HG03108 (cell line): ENCODE data around the gene EIF2AK3.

Experiments used
- ATAC-seq: cut with Tn5 transposase; IDR thresholded peaks from one replicate; pipeline ENCODE4 v1.9.1; 2021; ENCODE audit warnings: moderate library complexity; ENCODE audit not compliant: unreplicated experiment

EIF2AK3 gene

GRCh38 chr2:88545118-88545517 is 82.1 kb downstream of the EIF2AK3 start:
- ATAC-seq, result no peak

- ATAC-seq, result no peak
Observed at GRCh38 chr2:88543541-88544057, 83.7 kb downstream of the EIF2AK3 start.

- no peak for ATAC-seq
Observed at GRCh38 chr2:88542668-88543067, 84.6 kb downstream of the EIF2AK3 start.

- no peak for ATAC-seq
Observed at GRCh38 chr2:88540346-88540745, 86.9 kb downstream of the EIF2AK3 start.

GRCh38 chr2:88538362-88538917 is 88.8 kb downstream of the EIF2AK3 start:
- no peak for ATAC-seq

- no peak for ATAC-seq
Observed at GRCh38 chr2:88537640-88538039, 89.6 kb downstream of the EIF2AK3 start.

- ATAC-seq, result no peak
Observed at GRCh38 chr2:88530081-88530480, 97.2 kb downstream of the EIF2AK3 start.

- ATAC-seq, result no peak
Observed at GRCh38 chr2:88521445-88522073, 105.7 kb downstream of the EIF2AK3 start.

GRCh38 chr2:88517759-88518201 is 109.5 kb downstream of the EIF2AK3 start:
- ATAC-seq, result no peak
